ENCODE results near the gene PRH2.

The PRH2 gene

DNA sequence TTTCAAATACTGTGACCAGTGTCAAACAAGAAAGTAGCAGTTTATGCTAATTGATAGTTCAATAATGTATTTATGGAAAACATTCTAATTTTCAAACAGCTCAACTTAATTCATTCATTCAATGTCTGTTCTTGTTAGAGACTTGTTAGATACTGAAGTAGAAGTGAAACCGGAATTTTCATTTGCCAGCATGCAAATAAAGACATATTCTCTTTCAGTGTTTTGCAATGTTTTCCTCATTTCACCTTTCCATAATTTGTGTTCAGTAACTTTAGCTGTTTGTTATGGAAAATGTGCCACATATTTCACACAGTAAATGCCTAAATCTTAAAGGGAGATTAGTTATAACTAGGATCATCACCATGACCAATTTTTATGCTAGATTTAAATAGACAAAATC, 36.4 kb downstream of the PRH2 start:
- DNase-seq, result no peak

DNA sequence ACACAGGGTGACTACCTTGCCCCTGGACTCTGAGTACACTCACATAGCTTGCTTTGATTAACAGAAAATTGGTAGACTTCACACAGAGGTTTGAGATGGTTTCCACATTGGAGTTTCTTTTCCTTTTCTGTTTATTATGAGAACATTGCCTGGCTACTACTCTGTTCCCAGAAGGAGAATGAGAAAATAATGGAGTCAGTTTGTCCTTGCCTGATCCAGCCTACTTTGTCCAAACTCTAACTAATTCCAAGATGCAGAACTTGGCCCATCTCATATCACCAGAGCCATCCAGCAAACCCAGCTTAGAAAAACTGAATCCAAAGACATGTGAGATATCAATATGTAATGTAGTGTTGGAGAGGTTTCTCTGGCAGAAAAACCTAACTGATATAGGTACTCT, 37.3 kb downstream of the PRH2 start:
- no peak for DNase-seq

DNA sequence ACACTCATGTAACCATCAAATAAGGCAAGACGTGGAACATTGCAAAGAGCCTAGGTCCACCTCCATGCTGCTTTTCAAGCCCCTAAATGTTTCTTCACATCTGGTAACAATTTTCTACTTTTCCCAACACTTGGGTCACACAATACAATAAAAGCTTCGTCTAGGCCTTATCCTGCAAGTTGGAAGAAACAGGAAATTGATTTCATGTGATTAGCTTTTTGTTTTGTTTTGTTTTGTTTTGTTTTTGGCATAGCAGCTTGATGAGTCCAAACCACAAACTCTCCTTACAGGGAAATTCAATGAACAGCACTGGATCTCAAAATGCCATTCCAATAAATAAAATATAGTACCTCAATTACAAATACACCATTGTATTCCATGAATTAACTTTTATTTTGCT, 38.4 kb downstream of the PRH2 start:
- DNase-seq, result no peak

DNA sequence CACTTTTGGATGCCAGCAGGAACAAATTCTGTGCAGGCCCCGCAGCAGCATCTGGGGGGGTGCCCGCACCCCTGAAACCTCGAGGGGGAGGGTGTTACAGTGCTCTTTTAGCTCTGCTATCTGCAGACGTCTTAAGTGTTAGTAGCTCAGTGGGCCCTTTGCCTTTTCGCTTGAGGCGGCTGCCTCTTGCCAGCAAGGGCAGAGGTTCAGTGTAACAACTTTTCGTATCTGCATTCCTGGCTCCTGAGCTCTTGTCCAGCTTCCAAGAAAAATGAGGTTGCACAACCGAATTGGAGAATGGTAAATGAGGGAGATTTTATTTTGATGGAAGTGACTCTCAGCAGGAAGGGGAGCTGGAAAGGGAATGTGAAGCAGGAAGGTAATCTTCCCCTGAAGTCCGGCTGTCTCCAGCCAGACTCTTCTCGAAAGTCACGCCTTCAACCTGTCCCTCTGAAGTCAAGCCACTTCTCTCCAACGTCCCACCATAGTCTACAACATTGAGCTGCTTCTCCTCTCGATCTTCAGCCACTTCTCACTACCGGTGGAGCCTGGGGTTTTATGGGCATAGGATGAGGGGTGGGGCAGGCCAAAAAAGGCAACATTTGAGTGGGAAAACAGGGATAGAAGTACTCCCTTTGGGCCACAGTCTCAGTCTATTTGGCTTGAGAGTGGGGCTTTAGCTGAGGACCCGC, 39.9 kb downstream of the PRH2 start:
- DNase-seq, result no peak

DNA sequence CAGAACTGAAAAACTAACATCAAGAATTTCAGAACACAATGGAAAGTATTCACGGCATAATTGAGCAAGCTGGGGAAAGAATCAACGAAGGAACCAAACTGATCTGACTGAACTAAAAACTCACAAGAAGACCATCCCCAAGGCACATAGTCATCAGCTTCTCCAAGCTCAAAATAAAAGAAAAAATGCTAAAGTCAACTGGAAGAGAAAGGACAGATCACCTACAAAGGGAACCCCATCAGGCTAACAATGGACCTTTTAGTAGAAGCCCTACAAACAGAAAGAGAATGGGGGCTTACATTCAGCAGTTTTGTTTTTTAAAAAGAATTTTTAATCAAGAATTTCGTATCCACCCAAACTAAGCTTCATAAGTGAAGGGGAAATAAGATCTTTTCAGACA, 45.9 kb downstream of the PRH2 start:
- DNase-seq, result no peak

GRCh38 chr12:10982244-10982643, 53.2 kb downstream of the PRH2 start:
- no peak for DNase-seq
